Endothelial cell (in vitro differentiated cells): ENCODE results near the gene CNTNAP5. TPM values are rescaled to one million over a fixed set of nuclear protein-coding genes. Genes with fewer than 3 reads are reported as not detected.

ENCODE experiments used
- DNase-seq: peaks from one replicate; pipeline ENCODE4 v3.0.0; 2021; ENCODE audit warnings: low spot score
- H3K27ac Mint-ChIP-seq: one replicate; pipeline ENCODE4 v1.8.0; 2021; ENCODE audit warnings: mixed read lengths, inconsistent platforms; ENCODE audit not compliant: unreplicated experiment
- H3K27me3 Mint-ChIP-seq: one replicate; pipeline ENCODE4 v1.8.0; 2021; ENCODE audit warnings: mild to moderate bottlenecking, moderate library complexity, mixed read lengths, inconsistent platforms; ENCODE audit not compliant: unreplicated experiment
- H3K36me3 Mint-ChIP-seq: one replicate; pipeline ENCODE4 v1.8.0; 2021; ENCODE audit warnings: mild to moderate bottlenecking, low read depth, mixed read lengths, inconsistent platforms; ENCODE audit not compliant: unreplicated experiment
- H3K4me1 Mint-ChIP-seq: one replicate; pipeline ENCODE4 v1.8.0; 2021; ENCODE audit warnings: mild to moderate bottlenecking, mixed read lengths, inconsistent platforms; ENCODE audit not compliant: unreplicated experiment
- H3K4me3 Mint-ChIP-seq: one replicate; pipeline ENCODE4 v1.8.0; 2021; ENCODE audit warnings: mild to moderate bottlenecking, mixed read lengths, inconsistent platforms; ENCODE audit not compliant: unreplicated experiment
- H3K9me3 Mint-ChIP-seq: one replicate; pipeline ENCODE4 v1.8.0; 2021; ENCODE audit warnings: mixed read lengths, inconsistent platforms; ENCODE audit not compliant: unreplicated experiment
- CTCF ChIP-seq: fragments of 200-600 bp; sonication (generic); IDR thresholded peaks from one replicate; pipeline ENCODE4 v1.5.0; 2021; ENCODE audit warnings: antibody characterized with exemption; ENCODE audit not compliant: unreplicated experiment
- total RNA-seq: library from RNA; stranded (reverse); fragmentation: NEBNext Ultra II Directional; extraction: Animal tissue kit (Norgen Biotek cat#: 25700); gene quantifications from one replicate; pipeline ENCODE4 v1.2.1, GENCODE V29; 2021; ENCODE audit not compliant: unreplicated experiment

The CNTNAP5 gene
- total RNA-seq, 1 donor from 2014 or later, result 5.0 TPM

GRCh38 chr2:124584615-124585014 lies 559.5 kb downstream of the CNTNAP5 start:
- Mint-ChIP-seq H3K9me3 (no peaks in the 10 kb centered on the region), H3K27me3 (no peaks in the 10 kb centered on the region), H3K4me1 (peaks cover 10% of the 10 kb centered on the region), H3K27ac (no peak overlapping the region), H3K4me3 (no peak overlapping the region), H3K36me3 (no peaks in the 10 kb centered on the region)
- no peak for DNase-seq
- no peak for TF ChIP-seq CTCF

- H3K4me3 Mint-ChIP-seq, result no peak overlapping the region
- H3K27me3 Mint-ChIP-seq, result no peaks in the 10 kb centered on the region
- DNase-seq, result no peak
- no peak overlapping the region for H3K27ac Mint-ChIP-seq
- no peaks in the 10 kb centered on the region for H3K9me3 Mint-ChIP-seq
- no peaks in the 10 kb centered on the region for H3K36me3 Mint-ChIP-seq
- H3K4me1 Mint-ChIP-seq, result peaks cover 10% of the 10 kb centered on the region
- TF ChIP-seq CTCF, result no peak
These were observed 560.2 kb downstream of the CNTNAP5 start for GRCh38 chr2:124585277-124585676.

GRCh38 chr2:124586210-124586609 lies 561.1 kb downstream of the CNTNAP5 start:
- Mint-ChIP-seq H3K4me3 (no peak overlapping the region), H3K27ac (no peak overlapping the region), H3K4me1 (peaks cover 9% of the 10 kb centered on the region), H3K36me3 (no peaks in the 10 kb centered on the region), H3K9me3 (no peaks in the 10 kb centered on the region), H3K27me3 (no peaks in the 10 kb centered on the region)
- TF ChIP-seq CTCF, result no peak
- DNase-seq, result no peak

- no peak for DNase-seq
- Mint-ChIP-seq H3K4me3 (no peak overlapping the region), H3K9me3 (no peaks in the 10 kb centered on the region), H3K36me3 (no peaks in the 10 kb centered on the region), H3K27me3 (no peaks in the 10 kb centered on the region), H3K4me1 (peaks cover 9% of the 10 kb centered on the region), H3K27ac (no peak overlapping the region)
- no peak for TF ChIP-seq CTCF
These were observed 561.7 kb downstream of the CNTNAP5 start for GRCh38 chr2:124586835-124587234.

- no peaks in the 10 kb centered on the region for H3K9me3 Mint-ChIP-seq
- no peak overlapping the region for H3K4me3 Mint-ChIP-seq
- TF ChIP-seq CTCF, result no peak
- H3K27ac Mint-ChIP-seq, result no peak overlapping the region
- DNase-seq, result no peak
- no peaks in the 10 kb centered on the region for H3K27me3 Mint-ChIP-seq
- H3K4me1 Mint-ChIP-seq, result peaks cover 4% of the 10 kb centered on the region
- H3K36me3 Mint-ChIP-seq, result no peaks in the 10 kb centered on the region
These were observed 564.9 kb downstream of the CNTNAP5 start for GRCh38 chr2:124589971-124590370.
